ENCODE measurements around the gene FASTKD3. TPM values are rescaled to one million over a fixed set of nuclear protein-coding genes. Genes with fewer than 3 reads are reported as not detected.

Gene FASTKD3
- total and polyA plus RNA-seq, 4 experiments from 2014 or later = 11.1 to 17.6 (median 12.6) TPM

DNA sequence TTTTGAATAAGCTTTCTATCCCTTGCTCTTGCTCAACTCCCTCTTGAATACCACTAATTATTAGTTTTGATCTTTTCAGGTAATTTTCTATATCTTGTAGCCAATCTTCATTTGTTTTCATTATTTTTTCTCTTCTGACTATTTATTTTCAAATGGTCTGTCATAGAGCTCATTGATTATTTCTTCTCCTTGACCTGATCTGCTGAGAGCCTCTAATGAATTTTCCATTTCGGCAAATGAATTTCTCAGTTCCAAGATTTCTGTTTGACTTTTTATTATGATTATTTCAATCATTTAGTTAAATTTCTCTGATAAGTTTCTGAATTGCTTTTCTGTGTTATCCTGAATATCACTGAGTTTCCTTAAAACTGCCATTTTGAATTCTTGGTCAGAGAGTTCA lies 39.5 kb upstream of the FASTKD3 start:
- no peak overlapping the region for H3K4me3 ChIP-seq (ENCODE audit: low read length in 2 of 2)
- Mint-ChIP-seq H3K27me3 (no peaks in the 10 kb centered on the region), H3K4me3 (no peak overlapping the region), H3K4me1 (peaks cover 0 to under 1% (median 0%) of the 10 kb centered on the region in 4 donors), H3K36me3 (peaks cover 80 to 89% of the 10 kb centered on the region in 2 donors), H3K9me3 (peaks cover 6 to 70% (median 43%) of the 10 kb centered on the region in 8 donors), H3K27ac (no peak overlapping the region)
- CTCF ChIA-PET (ENCODE audit: partially characterized antibody) = interaction anchor here (0.6 to 0.8 kb wide), 2 partner anchors 20 to 42 kb away, joined by 3 read pairs; no protein-coding TSS in a partner anchor
- peaks cover 4% of the 10 kb centered on the region for H3K36me3 ChIP-seq (ENCODE audit: insufficient read depth, low read length)
- H3K9me3 ChIP-seq (ENCODE audit: control insufficient read depth in 1 of 2, low read length in 2 of 2) = no peaks in the 10 kb centered on the region
- intact Hi-C loops (cut with micrococcal nuclease) = no loop called here
- H3K27me3 ChIP-seq (ENCODE audit: insufficient read depth, low read length) = no peaks in the 10 kb centered on the region
- no peaks in the 10 kb centered on the region for H3K4me1 ChIP-seq (ENCODE audit: insufficient read depth, low read length)
- POLR2A ChIA-PET (ENCODE audit: partially characterized antibody) = no interaction called here
- DNase-seq = no peak
- no peak overlapping the region for H3K27ac ChIP-seq (ENCODE audit: low read depth, low read length)

DNA sequence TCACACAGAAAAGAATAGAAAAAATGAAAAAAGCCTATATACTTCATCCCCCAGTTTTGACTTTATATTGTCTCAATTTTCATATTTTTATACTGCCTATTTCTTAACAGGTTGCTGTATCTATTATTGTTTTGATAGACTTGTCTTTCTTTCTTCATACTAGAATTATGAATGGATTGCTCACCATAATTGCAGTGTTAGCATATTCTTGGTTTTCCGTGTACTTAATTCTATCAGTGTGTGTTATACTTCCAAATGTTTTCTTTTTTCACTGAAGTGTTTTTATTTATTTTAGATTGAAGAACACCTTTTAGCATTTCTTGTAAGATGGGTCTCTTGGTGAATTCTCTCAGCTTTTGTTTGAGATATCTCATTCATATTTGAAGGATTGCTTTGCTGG lies 38.8 kb upstream of the FASTKD3 start:
- DNase-seq = no peak
- Mint-ChIP-seq H3K9me3 (peaks cover under 1 to 63% (median 37%) of the 10 kb centered on the region in 8 donors), H3K4me1 (peaks cover 0 to 2% (median 0%) of the 10 kb centered on the region in 4 donors), H3K27me3 (no peaks in the 10 kb centered on the region), H3K27ac (no peak overlapping the region), H3K4me3 (no peak overlapping the region), H3K36me3 (peaks cover 85 to 88% of the 10 kb centered on the region in 2 donors)
- intact Hi-C loops (cut with micrococcal nuclease) = no loop called here
- H3K4me1 ChIP-seq (ENCODE audit: insufficient read depth, low read length) = no peaks in the 10 kb centered on the region
- no peak overlapping the region for H3K27ac ChIP-seq (ENCODE audit: low read depth, low read length)
- H3K27me3 ChIP-seq (ENCODE audit: insufficient read depth, low read length) = no peaks in the 10 kb centered on the region
- H3K36me3 ChIP-seq (ENCODE audit: insufficient read depth, low read length) = peaks cover 5% of the 10 kb centered on the region
- H3K9me3 ChIP-seq (ENCODE audit: control insufficient read depth in 1 of 2, low read length in 2 of 2) = no peaks in the 10 kb centered on the region
- CTCF ChIA-PET (ENCODE audit: partially characterized antibody) = interaction anchor here (0.8 kb wide), 1 partner anchor 21 kb away, joined by 3 read pairs; no protein-coding TSS in a partner anchor
- H3K4me3 ChIP-seq (ENCODE audit: low read length in 2 of 2) = no peak overlapping the region
- POLR2A ChIA-PET (ENCODE audit: partially characterized antibody) = no interaction called here

DNA sequence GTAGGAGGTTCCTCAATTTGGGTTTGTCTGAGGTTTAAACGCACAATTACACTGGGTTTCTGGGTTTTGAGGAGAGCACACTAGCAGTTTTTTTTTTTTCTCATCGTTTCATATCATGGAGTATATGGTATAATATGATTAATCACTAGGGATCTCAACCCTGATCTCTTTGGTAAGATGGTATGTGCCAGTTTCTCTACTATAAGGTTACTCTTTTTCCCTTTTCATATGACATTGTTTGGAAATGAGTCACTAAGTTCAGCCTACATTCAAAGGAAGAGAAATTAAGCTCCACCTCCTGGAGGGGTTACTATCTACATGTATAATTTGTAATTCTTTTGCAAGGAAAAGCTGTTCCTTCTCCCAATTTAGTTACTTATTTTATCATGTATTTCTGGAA lies 35.3 kb upstream of the FASTKD3 start:
- H3K27me3 Mint-ChIP-seq = no peaks in the 10 kb centered on the region
- POLR2A ChIA-PET (ENCODE audit: partially characterized antibody) = no interaction called here
- intact Hi-C loops (cut with micrococcal nuclease) = no loop called here

DNA sequence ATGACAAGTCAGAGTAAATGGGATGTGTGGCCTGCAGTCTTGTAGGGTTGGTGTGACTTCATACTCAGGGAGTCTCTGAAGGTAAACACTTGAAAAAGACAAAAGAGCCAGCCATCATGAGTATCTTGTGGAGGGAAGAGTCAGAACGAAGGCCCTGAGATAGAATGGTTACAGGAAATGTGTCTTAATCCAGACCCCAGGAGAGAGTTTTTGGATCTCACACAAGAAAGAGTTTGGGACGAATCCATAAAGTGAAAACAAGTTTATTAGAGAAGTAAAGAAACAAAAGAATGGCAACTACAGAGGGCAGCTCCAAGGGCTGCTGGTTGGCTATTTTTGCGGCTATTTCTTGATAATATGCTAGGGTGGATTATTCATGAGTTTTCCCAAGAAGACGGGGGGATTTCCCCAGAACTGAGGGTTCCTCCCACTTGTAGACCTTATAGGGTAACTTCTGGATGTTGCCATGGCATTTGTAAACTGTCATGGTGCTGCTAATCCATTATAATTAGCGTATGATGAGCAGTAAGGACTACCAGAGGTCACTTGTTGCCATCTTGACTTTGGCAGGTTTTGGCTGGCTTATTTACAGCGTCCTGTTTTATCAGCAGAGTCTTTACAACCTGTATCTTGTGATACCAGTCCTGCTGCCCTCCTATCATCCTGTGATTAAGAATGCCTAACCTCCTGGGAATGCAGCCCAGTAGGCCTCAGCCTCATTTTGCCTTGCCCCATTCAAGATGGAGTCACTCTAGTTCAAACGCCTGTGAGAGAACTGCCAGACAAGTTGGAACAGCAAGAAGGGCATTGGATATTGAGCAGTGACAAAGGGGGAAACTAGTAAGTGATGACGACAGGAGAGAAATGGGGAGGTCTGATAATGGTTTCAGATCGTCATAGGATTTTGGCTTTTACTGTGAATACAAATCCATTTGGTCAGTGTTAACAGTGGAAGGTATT lies 34.1 kb upstream of the FASTKD3 start:
- Mint-ChIP-seq H3K36me3 (peaks cover 85 to 87% of the 10 kb centered on the region in 2 donors), H3K27me3 (no peaks in the 10 kb centered on the region), H3K27ac (peak overlapping the region in 1 of 7 donors; percentile 9), H3K9me3 (peaks cover 0 to 18% (median 11%) of the 10 kb centered on the region in 8 donors), H3K4me1 (peaks cover 0 to 2% (median 0%) of the 10 kb centered on the region in 4 donors), H3K4me3 (no peak overlapping the region)
- ChIA-PET CTCF (ENCODE audit: partially characterized antibody) (interaction anchor here (1.5 kb wide), 1 partner anchor 16 kb away, joined by 9 read pairs; no protein-coding TSS in a partner anchor), POLR2A (ENCODE audit: partially characterized antibody) (no interaction called here)
- Histone ChIP-seq H3K4me1 (ENCODE audit: insufficient read depth, low read length) (no peaks in the 10 kb centered on the region), H3K27ac (ENCODE audit: low read depth, low read length) (no peak overlapping the region), H3K4me3 (ENCODE audit: low read length in 2 of 2) (no peak overlapping the region), H3K9me3 (ENCODE audit: control insufficient read depth in 1 of 2, low read length in 2 of 2) (no peaks in the 10 kb centered on the region), H3K36me3 (ENCODE audit: insufficient read depth, low read length) (peaks cover 39% of the 10 kb centered on the region), H3K27me3 (ENCODE audit: insufficient read depth, low read length) (no peaks in the 10 kb centered on the region)
- intact Hi-C loops (cut with micrococcal nuclease) = no loop called here
- no peak for DNase-seq

More for the DNA sequence above, 35.3 kb upstream of the FASTKD3 start:
- H3K4me1 Mint-ChIP-seq = peaks cover 0 to 2% (median 0%) of the 10 kb centered on the region in 4 donors
- DNase-seq = no peak
- no peaks in the 10 kb centered on the region for H3K27me3 ChIP-seq (ENCODE audit: insufficient read depth, low read length)
- H3K4me3 Mint-ChIP-seq = no peak overlapping the region
- H3K27ac Mint-ChIP-seq = peak overlapping the region in 3 of 7 donors; percentile 11 to 24 (median 22)
- H3K9me3 ChIP-seq (ENCODE audit: control insufficient read depth in 1 of 2, low read length in 2 of 2) = no peaks in the 10 kb centered on the region
- H3K27ac ChIP-seq (ENCODE audit: low read depth, low read length) = no peak overlapping the region
- no peaks in the 10 kb centered on the region for H3K4me1 ChIP-seq (ENCODE audit: insufficient read depth, low read length)
- H3K36me3 ChIP-seq (ENCODE audit: insufficient read depth, low read length) = peaks cover 31% of the 10 kb centered on the region
- H3K9me3 Mint-ChIP-seq = peaks cover 0 to 30% (median 22%) of the 10 kb centered on the region in 8 donors
- H3K4me3 ChIP-seq (ENCODE audit: low read length in 2 of 2) = no peak overlapping the region
- CTCF ChIA-PET (ENCODE audit: partially characterized antibody) = interaction anchor here (0.6 kb wide), 1 partner anchor 17 kb away, joined by 3 read pairs; no protein-coding TSS in a partner anchor
- peaks cover 85 to 87% of the 10 kb centered on the region in 2 donors for H3K36me3 Mint-ChIP-seq

DNA sequence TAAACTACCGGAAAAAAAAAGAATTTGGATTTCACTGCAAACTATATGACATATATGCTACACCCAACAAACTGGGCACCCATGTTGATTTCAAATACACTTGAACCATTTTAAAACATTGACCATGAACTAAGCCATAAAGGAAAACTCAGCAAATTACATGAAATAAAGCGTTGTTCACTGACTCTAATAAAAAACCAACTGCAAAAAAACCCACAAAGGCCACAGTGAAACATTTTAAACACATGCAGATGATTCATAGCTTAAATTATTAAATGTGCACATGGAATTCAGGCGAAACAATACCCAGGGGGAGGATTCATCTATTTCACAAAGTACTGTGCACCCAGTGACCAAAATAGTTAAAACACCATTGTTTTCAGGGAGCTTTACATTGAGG lies 33.4 kb upstream of the FASTKD3 start:
- H3K36me3 ChIP-seq (ENCODE audit: insufficient read depth, low read length) = peaks cover 47% of the 10 kb centered on the region
- Mint-ChIP-seq H3K27me3 (no peaks in the 10 kb centered on the region), H3K27ac (no peak overlapping the region)

DNA sequence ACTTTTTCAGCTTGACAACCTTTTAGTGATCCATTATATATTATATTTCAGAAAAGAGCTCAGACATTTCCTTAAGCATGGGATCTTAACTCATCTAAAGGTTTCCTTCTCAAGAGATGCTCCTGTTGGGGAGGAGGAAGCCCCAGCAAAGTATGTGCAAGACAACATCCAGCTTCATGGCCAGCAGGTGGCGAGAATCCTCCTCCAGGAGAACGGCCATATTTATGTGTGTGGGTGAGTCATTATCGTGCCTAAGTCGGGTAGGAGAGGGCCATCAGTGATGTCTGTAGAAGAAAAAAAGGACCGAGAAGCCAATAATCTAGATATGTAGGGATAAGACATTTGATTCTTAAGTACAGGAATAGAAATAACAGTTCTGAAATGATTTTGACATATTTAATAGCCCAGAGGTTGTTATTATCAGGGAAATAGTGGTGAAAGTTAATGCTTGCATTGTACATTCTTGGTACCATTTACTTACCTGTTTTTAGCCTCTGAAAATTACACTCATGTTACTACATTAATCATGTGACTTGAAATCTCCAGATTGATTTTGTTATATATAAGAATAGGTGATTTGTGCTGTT lies 28.3 kb upstream of the FASTKD3 start:
- Histone ChIP-seq H3K4me3 (ENCODE audit: low read length in 2 of 2) (no peak overlapping the region), H3K27ac (ENCODE audit: low read depth, low read length) (no peak overlapping the region), H3K9me3 (ENCODE audit: control insufficient read depth in 1 of 2, low read length in 2 of 2) (no peaks in the 10 kb centered on the region), H3K4me1 (ENCODE audit: insufficient read depth, low read length) (peaks cover 6% of the 10 kb centered on the region), H3K27me3 (ENCODE audit: insufficient read depth, low read length) (no peaks in the 10 kb centered on the region), H3K36me3 (ENCODE audit: insufficient read depth, low read length) (peaks cover 80% of the 10 kb centered on the region)
- Mint-ChIP-seq H3K36me3 (peaks cover 83 to 85% of the 10 kb centered on the region in 2 donors), H3K4me3 (no peak overlapping the region), H3K27ac (peak overlapping the region in 5 of 7 donors; percentile 5 to 79 (median 43)), H3K9me3 (no peaks in the 10 kb centered on the region), H3K4me1 (peaks cover 0 to 9% (median 1%) of the 10 kb centered on the region in 4 donors), H3K27me3 (no peaks in the 10 kb centered on the region)
- ChIA-PET CTCF (ENCODE audit: partially characterized antibody) (interaction anchor here (1.0 to 2.1 kb wide), 3 partner anchors 10 to 25 kb away, joined by 3 to 10 read pairs (median 4); no protein-coding TSS in a partner anchor), POLR2A (ENCODE audit: partially characterized antibody) (interaction anchor here (0.7 kb wide), 1 partner anchor 28 kb away, joined by 3 read pairs; the partner anchor contains the start of genes FASTKD3 and MTRR)
- intact Hi-C loops (cut with micrococcal nuclease) = no loop called here
- peak in 3 of 5 donors; percentile 11 to 19 (median 11) for DNase-seq

More for the DNA sequence above, 33.4 kb upstream of the FASTKD3 start:
- Histone ChIP-seq H3K4me3 (ENCODE audit: low read length in 2 of 2) (no peak overlapping the region), H3K4me1 (ENCODE audit: insufficient read depth, low read length) (no peaks in the 10 kb centered on the region), H3K27me3 (ENCODE audit: insufficient read depth, low read length) (no peaks in the 10 kb centered on the region), H3K27ac (ENCODE audit: low read depth, low read length) (no peak overlapping the region), H3K9me3 (ENCODE audit: control insufficient read depth in 1 of 2, low read length in 2 of 2) (no peaks in the 10 kb centered on the region)
- peaks cover 84 to 85% of the 10 kb centered on the region in 2 donors for H3K36me3 Mint-ChIP-seq
- H3K4me1 Mint-ChIP-seq = peaks cover 0 to 2% (median 0%) of the 10 kb centered on the region in 4 donors
- no peak overlapping the region for H3K4me3 Mint-ChIP-seq
- ChIA-PET CTCF (ENCODE audit: partially characterized antibody) (interaction anchor here (1.5 kb wide), 1 partner anchor 15 kb away, joined by 9 read pairs; no protein-coding TSS in a partner anchor), POLR2A (ENCODE audit: partially characterized antibody) (no interaction called here)
- peaks cover 0 to 11% (median 4%) of the 10 kb centered on the region in 8 donors for H3K9me3 Mint-ChIP-seq
- DNase-seq = no peak
- intact Hi-C loops (cut with micrococcal nuclease) = no loop called here

DNA sequence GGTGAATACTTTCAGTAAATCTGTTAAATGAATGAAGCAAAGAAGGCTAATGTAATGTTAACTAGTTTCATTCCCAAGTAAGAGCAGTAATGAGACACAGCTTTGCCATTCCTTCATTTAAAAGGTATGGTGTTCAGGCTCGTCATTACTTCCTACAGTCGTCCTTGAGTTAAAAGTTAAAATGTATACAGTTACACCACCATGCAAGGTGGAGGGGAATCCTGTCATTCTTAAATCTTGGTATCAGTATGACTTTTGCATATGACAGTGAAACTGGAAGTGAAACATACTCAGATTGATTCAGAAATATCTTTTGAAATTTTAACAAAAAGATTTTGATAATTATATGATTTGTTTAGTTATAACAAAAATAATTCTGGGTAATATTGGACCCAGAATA lies 26.0 kb upstream of the FASTKD3 start:
- H3K4me3 ChIP-seq (ENCODE audit: low read length in 2 of 2) = no peak overlapping the region
- H3K27me3 ChIP-seq (ENCODE audit: insufficient read depth, low read length) = no peaks in the 10 kb centered on the region
- H3K27me3 Mint-ChIP-seq = no peaks in the 10 kb centered on the region
- no peak for DNase-seq
- H3K36me3 ChIP-seq (ENCODE audit: insufficient read depth, low read length) = peaks cover 79% of the 10 kb centered on the region
- no peak overlapping the region for H3K27ac Mint-ChIP-seq
- H3K36me3 Mint-ChIP-seq = peaks cover 80 to 84% of the 10 kb centered on the region in 2 donors
- H3K27ac ChIP-seq (ENCODE audit: low read depth, low read length) = no peak overlapping the region
- H3K4me1 ChIP-seq (ENCODE audit: insufficient read depth, low read length) = peaks cover 6% of the 10 kb centered on the region
- intact Hi-C loops (cut with micrococcal nuclease) = no loop called here
- ChIA-PET POLR2A (ENCODE audit: partially characterized antibody) (no interaction called here), CTCF (ENCODE audit: partially characterized antibody) (no interaction called here)
- H3K9me3 Mint-ChIP-seq = no peaks in the 10 kb centered on the region
- peaks cover 0 to 9% (median 1%) of the 10 kb centered on the region in 4 donors for H3K4me1 Mint-ChIP-seq
- H3K9me3 ChIP-seq (ENCODE audit: control insufficient read depth in 1 of 2, low read length in 2 of 2) = no peaks in the 10 kb centered on the region
- no peak overlapping the region for H3K4me3 Mint-ChIP-seq
